ENCODE measurements around the gene MTPN. TPM values are rescaled to one million over a fixed set of nuclear protein-coding genes. Genes with fewer than 3 reads are reported as not detected.

MTPN gene
- total and polyA plus RNA-seq, 10 of the 15 experiments (the other 5 are each of a cell fraction or from before 2014, with no cell fraction given) = 38.7 to 146 (median 85.4) TPM

DNA sequence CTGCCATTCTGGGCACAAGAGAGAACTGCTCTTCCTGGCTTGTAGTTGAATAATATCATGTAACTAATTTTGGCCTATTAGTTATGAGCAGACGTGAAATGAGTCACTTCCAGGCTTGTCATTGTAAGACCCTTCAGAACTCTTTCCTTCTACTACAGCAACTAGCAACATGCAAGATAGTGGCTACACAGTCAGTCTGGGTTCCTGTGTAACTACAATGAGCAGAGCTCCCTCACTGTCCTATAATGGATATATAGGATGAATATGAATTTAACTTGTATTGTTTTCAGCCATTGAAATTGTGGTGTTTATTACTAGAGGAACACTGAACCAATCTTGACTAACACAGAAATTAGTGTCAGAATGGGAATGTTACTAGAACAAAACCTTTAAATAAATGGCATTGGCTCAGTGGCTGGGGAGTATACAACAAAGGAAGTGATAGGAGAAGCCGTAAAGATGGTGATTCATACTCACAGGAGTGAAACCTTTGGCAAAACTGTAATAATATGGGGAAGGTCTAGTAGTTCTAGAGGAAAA lies 2.9 kb upstream of the MTPN start (continued):
- TF ChIP-seq, protein P1, sequence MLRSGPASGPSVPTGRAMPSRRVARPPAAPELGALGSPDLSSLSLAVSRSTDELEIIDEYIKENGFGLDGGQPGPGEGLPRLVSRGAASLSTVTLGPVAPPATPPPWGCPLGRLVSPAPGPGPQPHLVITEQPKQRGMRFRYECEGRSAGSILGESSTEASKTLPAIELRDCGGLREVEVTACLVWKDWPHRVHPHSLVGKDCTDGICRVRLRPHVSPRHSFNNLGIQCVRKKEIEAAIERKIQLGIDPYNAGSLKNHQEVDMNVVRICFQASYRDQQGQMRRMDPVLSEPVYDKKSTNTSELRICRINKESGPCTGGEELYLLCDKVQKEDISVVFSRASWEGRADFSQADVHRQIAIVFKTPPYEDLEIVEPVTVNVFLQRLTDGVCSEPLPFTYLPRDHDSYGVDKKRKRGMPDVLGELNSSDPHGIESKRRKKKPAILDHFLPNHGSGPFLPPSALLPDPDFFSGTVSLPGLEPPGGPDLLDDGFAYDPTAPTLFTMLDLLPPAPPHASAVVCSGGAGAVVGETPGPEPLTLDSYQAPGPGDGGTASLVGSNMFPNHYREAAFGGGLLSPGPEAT (IDR thresholded peaks at IDR 0.05; ENCODE audit: low read depth) = no peak
- TF ChIP-seq NFIC (IDR thresholded peaks at IDR 0.05; ENCODE audit: low read depth, low read length) (peak; percentile 71), KDM1A (IDR thresholded peaks at IDR 0.05; ENCODE audit: borderline replicate concordance) (no peak), MEF2B (IDR thresholded peaks at IDR 0.05; ENCODE audit: partially characterized antibody, poor library complexity, severe bottlenecking) (peak; percentile 58), CREB1 (IDR thresholded peaks at IDR 0.05; ENCODE audit: low read depth) (0 out of 2 replicates have a peak, but pooled peaks have one; percentile 27), FOXK2 (IDR thresholded peaks at IDR 0.05) (no peak), MTA3 (IDR thresholded peaks at IDR 0.05; ENCODE audit: borderline replicate concordance, low read length) (peak; percentile 44; the same call in 1 of the 2 replicates), ZBED1 (IDR thresholded peaks at IDR 0.05; ENCODE audit: borderline replicate concordance) (0 out of 2 replicates have a peak, but pooled peaks have one; percentile 40)

GRCh38 chr7:135979471-135980011 lies 2.4 kb upstream of the MTPN start:
- intact Hi-C loops (cut with micrococcal nuclease; ENCODE audit: unreplicated experiment) (loop anchor here (1.0 to 10.0 kb wide), 3 partner anchors 315 to 475 kb away; partner anchors contain the start of gene STMP1), in situ Hi-C loops (cut with MboI) (loop anchor here (10.0 kb wide), 1 partner anchor 315 kb away; the partner anchor contains the start of gene STMP1)
- H4K20me1 ChIP-seq (ENCODE audit: control insufficient read depth, insufficient read depth) = no peaks in the 10 kb centered on the region
- no TSS peak for BruUV-seq (replicated peaks)
- ChIA-PET CTCF (interaction anchor here (2.7 kb wide), 1 partner anchor 14 kb away, joined by 8 read pairs; no protein-coding TSS in a partner anchor), POLR2A (interaction anchor here (1.2 kb wide), 1 partner anchor 13 kb away, joined by 4 read pairs; no protein-coding TSS in a partner anchor), RAD21 (ENCODE audit: unreplicated experiment) (interaction anchor here (1.0 kb wide), 2 partner anchors 14 to 41 kb away, joined by 3 read pairs; no protein-coding TSS in a partner anchor), SMC1A (ENCODE audit: uncharacterized antibody, unreplicated experiment) (interaction anchor here (1.1 to 2.3 kb wide), 3 partner anchors 9 to 30 kb away, joined by 3 to 9 read pairs (median 5); no protein-coding TSS in a partner anchor)
- DNase-seq (ENCODE audit: low read depth, low spot score) = no peak
- peaks cover 31% of the 10 kb centered on the region for H3K79me2 ChIP-seq (ENCODE audit: control insufficient read depth, insufficient read depth, low read length)
- H3K9me3 ChIP-seq (replicated peaks; ENCODE audit: control insufficient read depth, insufficient read depth, low read length) = no peaks in the 10 kb centered on the region; the same call in 2 of the 3 replicates
- H3K27me3 ChIP-seq (replicated peaks in 1 of 2; ENCODE audit: control insufficient read depth in 2 of 2, insufficient read depth in 2 of 2, low read length in 1 of 2) = no peaks in the 10 kb centered on the region
- peaks cover 21% of the 10 kb centered on the region for H3K4me1 ChIP-seq (ENCODE audit: control insufficient read depth, insufficient read depth, low read length)
- H3K36me3 ChIP-seq (ENCODE audit: control insufficient read depth in 2 of 2, insufficient read depth in 2 of 2, low read length in 1 of 2) = no peaks in the 10 kb centered on the region
- no peak for FAIRE-seq
- TF ChIP-seq, protein P2, sequence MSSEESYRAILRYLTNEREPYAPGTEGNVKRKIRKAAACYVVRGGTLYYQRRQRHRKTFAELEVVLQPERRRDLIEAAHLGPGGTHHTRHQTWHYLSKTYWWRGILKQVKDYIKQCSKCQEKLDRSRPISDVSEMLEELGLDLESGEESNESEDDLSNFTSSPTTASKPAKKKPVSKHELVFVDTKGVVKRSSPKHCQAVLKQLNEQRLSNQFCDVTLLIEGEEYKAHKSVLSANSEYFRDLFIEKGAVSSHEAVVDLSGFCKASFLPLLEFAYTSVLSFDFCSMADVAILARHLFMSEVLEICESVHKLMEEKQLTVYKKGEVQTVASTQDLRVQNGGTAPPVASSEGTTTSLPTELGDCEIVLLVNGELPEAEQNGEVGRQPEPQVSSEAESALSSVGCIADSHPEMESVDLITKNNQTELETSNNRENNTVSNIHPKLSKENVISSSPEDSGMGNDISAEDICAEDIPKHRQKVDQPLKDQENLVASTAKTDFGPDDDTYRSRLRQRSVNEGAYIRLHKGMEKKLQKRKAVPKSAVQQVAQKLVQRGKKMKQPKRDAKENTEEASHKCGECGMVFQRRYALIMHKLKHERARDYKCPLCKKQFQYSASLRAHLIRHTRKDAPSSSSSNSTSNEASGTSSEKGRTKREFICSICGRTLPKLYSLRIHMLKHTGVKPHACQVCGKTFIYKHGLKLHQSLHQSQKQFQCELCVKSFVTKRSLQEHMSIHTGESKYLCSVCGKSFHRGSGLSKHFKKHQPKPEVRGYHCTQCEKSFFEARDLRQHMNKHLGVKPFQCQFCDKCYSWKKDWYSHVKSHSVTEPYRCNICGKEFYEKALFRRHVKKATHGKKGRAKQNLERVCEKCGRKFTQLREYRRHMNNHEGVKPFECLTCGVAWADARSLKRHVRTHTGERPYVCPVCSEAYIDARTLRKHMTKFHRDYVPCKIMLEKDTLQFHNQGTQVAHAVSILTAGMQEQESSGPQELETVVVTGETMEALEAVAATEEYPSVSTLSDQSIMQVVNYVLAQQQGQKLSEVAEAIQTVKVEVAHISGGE (CRISPR knock-in tag; IDR thresholded peaks at IDR 0.05) = 0 out of 2 replicates have a peak, but pooled peaks have one; percentile 17
- no peak for TF ChIP-seq SMARCA5 (IDR thresholded peaks at IDR 0.05)
- H3K9ac ChIP-seq (ENCODE audit: control insufficient read depth, insufficient read depth, low read length) = no peak overlapping the region
- peak overlapping the region; percentile 43; the same call in 1 of the 2 replicates for H3K27ac ChIP-seq (ENCODE audit: control insufficient read depth, insufficient read depth)
- H2AFZ ChIP-seq (ENCODE audit: control insufficient read depth, low read depth, low read length) = no peak overlapping the region
- ATAC-seq = no peak
- H3K4me2 ChIP-seq (ENCODE audit: control insufficient read depth, insufficient read depth) = peak overlapping the region; percentile 91; the same call in 1 of the 2 replicates
- H3K4me3 ChIP-seq = 0 out of 2 replicates have a peak overlapping the region, but pooled peaks have one; percentile 28

All from GM12878 (cell line).